ENCODE measurements around the gene JMJD7. TPM values are rescaled to one million over a fixed set of nuclear protein-coding genes. Genes with fewer than 3 reads are reported as not detected.

Gene JMJD7
- total RNA-seq: 7.8 and 20.9 TPM in 2 replicates

GRCh38 chr15:41827880-41828806 lies at the start of gene JMJD7:
TSS of gene JMJD7 (plus strand) at chr15:41828092. CDS start at chr15:41828125, 33 bp downstream.

GRCh38 chr15:41838400-41838897 lies 10.6 kb downstream of the JMJD7 start, which contains the start of gene PLA2G4B:
TSS of gene PLA2G4B (plus strand) at chr15:41838847. CDS start at chr15:41838914, 67 bp downstream.

Other genes starting within 250 kb of the JMJD7 start
- gene MGA, start 167.7 kb upstream of the JMJD7 start, total RNA-seq: 7.5 and 10.6 TPM in 2 replicates
- 9.7 and 10.1 TPM in 2 replicates for gene MAPKBP1, start 53.6 kb upstream of the JMJD7 start, total RNA-seq
- 0.29 and 1.4 TPM in 2 replicates for gene PLA2G4B, start 10.8 kb downstream of the JMJD7 start, total RNA-seq
- gene SPTBN5, start 66.0 kb downstream of the JMJD7 start, total RNA-seq: under 0.01 and 0.18 TPM in 2 replicates
- 30.8 and 33.0 TPM in 2 replicates for gene EHD4, start 144.5 kb downstream of the JMJD7 start, total RNA-seq
- gene PLA2G4E, start 192.9 kb downstream of the JMJD7 start, total RNA-seq: not detected in 2 replicates